GM20431 (cell line): ENCODE data around the gene TPM2.

ENCODE experiments used
- in situ Hi-C: fragments of 300-500 bp; cut with MseI, MboI; formaldehyde crosslinking; loops from one replicate; pipeline ENCODE4 v1.15.0; 2020; ENCODE audit warnings: low sequenced_read_pairs; ENCODE audit not compliant: unreplicated experiment

TPM2 gene

DNA sequence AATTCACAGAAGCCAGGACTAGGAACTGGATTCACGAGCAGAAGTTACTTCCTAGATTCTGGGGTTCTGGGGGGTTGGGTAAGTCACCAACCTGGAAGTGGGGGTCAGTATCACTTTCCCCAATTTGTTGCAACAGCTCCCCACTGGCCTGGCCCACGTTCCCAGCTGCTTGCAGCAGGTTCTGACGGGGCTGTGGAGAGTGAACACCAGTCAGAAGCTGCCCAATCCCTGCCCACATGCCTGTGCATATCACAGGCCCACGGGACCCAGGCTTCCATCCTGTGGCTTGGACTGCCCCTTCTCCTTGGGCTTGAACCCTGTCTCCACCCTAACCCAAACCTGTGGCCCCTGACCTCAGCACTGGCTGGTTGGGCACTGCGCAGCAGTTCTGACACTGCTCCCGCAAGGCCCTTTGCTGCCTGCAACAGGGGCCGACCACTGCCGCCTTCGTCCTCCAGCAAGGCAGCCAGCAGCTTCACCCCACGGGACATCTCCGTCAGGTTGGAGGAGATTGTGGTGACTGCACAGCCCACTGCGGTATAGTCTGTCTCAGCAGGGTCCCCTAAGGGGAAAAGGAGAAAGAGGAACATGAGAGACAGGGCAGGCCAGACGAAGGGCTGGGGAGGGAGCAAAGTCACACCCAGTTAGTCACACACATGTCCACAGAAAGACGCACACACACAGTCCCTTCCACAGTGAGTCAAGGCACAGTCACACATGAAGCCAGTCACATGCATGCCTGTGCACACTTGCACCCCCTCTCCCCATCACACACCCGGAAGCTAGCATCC is 29.2 kb upstream of the TPM2 start:
- in situ Hi-C loops = no loop called here

DNA sequence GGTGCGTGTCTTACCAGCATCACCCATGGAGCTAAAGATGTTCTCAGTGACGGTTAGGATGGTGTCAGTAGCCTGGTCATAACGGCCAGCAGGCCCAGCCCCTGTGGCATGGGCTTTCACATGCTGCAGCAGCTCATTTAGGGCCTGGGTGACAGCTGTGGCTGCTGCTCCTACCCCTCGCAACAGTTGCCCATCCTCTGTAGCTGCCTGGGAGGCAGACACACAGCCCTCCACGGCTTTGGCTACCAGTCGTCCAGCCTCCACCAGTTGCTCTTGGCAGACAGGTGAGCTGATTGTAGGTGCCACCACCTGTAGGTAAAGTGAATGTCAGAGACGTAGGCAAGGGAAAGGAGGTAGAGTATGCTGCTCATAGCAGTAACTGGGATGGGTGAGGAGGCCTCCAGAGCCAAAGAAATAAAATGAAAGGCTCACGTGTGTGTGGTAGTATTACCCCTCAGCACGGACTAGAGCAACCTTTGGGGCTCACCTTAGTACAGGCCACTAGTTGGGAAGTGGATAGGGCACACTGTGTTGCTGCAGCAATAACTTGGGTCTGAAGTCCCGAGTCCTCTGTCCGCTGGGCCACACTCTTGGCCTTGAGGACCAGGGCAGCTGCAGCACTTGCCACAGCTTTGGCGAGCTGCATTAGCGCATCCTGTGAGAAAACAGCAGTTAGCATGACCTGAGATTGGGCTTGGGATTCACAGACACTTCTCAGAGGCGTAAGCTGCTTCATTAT is 27.6 kb upstream of the TPM2 start:
- in situ Hi-C loops = no loop called here

DNA sequence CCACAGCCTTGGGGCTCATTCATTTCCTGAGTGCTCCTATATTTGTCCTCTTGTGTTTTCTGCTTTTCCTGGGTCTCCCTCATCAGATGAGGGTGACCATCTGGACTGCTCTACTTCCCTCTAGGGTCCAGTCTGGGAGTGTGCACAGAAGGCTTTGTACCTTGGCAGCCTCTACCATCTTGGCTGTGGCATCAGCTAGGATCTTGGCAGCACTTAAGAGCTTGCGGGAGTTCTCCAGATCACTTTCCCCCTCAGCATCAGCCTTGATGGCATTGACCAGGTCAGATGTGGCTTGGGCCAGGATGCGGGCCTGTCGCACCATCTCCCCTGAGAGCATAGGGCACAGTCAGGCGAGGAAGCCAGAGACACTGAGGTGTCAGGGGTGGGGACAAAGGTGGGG is 26.5 kb upstream of the TPM2 start:
- in situ Hi-C loops = no loop called here

DNA sequence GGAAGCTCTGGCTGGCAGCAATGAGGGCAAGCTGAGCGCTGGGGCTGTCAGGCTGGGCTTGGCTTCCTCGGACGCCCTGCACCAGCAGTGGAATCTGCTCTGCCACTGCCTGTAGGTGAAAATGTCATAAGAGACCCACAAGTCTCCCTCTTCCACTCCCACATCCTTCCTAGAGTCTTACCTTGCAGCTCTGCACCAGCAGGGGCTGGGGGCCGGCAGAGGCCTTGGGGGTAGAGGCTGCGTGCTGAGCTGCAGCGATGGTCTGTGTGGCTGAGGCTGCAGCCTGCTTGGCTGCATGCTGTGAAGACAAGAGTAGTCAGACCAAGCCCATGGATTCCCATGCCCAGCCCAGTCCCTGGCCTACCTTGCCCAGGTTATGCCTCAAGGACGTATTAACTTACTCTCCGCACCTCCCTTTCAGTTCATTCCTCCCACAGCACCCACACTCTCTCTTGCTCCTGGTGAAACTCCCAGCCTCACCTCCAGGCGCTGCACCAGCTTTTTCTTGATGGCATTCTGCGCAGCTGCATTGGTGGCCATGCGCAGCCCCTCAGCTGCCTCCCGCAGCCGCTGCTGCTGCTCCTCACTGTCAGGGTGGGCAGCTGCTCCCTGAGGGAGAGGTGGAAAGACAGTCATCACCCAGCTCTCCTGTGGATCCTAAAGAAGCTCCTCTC is 25.0 kb upstream of the TPM2 start:
- in situ Hi-C loops = no loop called here

DNA sequence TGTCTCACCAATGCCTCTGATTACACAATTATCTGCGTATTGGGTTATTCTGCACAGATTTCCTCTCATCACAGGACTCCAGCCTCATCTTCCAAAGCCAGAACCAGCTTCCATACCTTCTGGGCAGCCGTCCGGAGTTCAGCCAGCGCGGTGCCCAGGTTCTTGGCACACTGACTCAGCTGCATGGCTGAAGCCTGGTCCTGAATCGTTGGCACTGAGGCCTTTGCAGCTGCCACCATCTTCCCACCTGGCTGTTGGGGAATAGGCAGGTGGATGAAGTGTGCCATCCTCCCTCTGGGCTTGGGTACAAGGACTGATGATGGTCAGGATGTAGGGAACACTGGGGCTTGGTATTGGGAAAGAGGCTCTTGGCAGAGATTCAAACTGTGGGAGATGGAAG is 24.4 kb upstream of the TPM2 start:
- in situ Hi-C loops = no loop called here

DNA sequence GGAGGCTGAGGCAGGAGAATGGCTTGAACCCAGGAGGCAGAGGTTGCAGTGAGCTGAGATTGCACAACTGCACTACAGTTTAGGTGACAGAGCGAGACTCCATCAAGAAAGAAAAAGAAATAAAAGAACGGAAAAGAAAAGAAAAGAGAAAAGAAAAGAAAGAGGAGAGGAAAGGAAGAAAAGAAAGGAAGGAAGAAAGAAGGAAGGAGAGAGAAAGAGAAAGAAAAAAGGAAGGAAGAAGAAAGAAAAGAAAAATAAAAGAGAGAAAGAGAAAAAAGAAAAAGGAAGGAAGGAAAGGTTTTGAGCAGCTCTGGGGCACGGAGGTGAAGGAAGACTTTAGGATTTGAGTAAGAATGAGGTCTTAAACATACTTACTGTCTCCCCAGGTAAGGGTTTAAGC is 23.9 kb upstream of the TPM2 start:
- in situ Hi-C loops = no loop called here

DNA sequence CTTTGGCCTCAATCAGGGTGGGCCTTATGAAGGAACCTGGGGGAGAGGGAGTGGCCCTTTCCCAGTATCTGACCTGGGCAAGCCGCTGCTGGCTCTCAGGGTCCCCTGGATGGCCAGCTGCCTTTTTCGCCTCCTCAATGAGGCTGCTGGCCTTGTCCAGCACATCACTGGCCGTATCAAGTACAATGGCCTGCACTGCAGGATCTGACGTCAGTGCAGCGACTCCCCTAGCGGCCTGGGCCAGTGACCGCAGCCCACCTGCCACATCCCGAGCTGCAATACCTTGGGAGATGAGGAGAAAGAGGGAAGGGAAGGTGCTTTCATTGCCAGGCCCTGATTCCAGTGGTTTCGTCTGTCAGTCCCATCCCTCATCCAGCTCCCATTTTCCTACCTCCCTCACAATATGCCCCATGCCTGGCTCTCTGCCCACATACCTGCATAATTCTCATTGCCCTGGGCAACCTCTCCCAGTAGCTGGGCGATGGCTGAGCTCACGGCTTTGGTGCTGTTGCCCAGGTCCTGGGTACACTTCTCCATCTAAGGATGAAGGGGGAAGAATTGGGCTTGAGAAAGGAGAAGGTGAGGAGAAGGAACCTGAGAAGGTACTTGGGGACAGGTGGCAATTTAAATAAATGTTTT is 23.2 kb upstream of the TPM2 start:
- in situ Hi-C loops = no loop called here

DNA sequence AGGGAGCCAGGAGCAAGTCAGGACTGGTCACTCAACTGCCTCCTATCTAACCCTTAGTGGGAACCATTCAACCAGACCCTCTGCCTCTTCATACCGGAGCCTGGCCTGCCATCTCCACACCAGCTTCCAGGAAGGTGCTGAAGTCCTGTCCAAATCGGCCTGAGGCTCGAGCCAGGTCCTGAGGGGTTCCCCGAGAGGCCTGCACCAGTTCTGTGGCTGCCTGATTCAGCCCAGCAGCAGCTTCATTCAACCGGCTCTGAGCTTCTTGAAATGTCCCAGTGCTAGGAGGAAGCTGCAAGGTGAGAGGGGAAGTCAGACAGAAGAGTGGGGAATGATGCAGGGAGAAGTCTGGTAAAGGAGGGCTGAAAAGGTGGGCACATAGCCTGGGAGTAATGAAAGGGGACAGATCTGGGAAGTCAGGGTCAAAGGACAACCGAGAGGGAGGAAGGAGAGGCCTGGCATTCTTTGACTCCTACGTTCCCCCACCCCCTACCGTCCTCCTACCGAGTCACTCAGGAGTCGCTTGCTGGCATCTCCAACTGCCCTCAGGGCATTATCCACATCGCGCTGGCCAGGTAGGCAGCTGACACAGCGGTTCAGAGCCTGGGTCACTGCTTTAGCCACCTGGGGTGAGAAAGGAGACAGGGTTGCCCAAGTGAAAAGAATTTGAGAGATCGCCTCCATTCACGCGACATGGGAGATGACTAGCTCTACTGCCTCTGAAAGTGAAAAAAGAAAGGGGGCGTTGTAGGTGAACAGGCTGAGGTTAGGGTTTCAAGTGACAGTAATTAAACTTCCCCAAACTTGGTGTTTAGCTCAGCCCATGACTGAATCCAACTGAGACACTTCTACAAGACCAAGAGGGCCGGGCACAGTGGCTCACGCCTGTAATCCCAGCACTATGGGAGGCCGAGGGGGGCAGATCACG is 22.0 kb upstream of the TPM2 start:
- in situ Hi-C loops = no loop called here

DNA sequence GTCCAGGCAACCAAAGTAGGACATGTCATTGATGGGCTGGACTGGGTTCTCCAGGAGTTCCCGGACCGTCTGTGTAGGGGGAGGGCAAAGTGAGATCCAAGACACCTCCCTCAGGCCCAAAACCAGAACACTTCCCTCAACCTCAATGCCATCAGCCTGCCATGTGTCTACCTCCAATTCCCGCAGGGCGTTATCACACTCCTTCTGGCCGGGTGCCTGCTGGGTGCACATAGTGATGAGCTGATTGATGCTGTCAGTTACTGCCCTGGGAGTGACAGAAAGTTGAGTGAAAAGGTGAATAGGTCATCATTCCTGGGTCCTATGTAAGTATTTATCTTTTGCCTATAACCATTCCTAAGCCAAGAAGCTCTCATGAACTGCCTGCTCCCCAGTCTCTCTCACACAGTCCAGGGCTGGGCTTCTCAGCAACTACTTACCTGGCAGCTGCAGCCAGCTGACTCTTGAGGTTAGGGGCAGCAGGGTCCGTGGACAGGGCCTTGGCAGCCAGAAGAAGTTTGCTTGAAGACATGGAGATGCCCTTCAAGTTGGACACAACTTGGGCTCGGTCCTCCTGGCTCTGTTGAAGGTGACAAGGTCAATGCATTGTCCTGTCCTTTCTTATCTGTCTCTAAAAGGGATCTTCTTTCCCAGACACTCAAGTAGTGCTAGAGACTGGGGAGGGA is 21.2 kb upstream of the TPM2 start:
- in situ Hi-C loops = no loop called here

DNA sequence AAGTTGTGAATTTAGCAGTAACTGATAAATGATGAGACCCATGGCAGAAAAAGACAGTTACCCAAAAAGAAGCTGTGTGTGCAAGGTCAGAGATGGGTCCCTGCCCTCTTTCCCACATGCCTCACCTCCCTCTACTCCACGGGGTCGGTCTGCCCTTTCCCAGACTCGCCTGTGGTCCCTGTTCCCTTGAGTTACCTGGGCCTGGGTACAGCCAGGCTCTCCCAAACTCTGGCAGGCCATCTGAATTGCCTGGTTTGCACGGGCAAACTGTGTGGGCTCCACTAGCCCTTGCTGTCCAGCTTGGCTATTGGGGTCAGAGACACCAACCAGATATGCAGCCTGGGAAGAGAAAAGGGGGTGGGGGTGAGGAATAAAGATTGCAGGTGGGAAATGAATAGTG is 18.4 kb upstream of the TPM2 start:
- in situ Hi-C loops = no loop called here

DNA sequence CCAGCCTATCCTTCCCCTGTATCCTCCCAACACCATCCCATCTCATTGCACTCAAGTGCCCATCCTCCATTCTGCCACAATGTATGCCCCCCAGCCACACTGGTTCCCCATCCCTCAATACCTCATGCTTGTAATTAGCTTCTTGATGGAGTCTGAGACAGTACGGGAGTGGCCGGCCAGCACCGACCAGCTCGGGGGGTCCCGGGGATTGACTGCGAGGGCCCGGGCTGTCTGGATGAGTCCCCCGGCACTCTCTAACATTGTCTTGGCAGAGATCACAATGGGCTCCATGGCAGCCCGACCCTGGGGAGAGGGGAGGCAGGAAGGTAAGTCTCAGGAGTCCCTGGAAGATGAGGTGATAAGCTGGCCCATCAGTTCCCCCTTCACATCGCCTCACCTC is 17.2 kb upstream of the TPM2 start:
- in situ Hi-C loops = no loop called here

DNA sequence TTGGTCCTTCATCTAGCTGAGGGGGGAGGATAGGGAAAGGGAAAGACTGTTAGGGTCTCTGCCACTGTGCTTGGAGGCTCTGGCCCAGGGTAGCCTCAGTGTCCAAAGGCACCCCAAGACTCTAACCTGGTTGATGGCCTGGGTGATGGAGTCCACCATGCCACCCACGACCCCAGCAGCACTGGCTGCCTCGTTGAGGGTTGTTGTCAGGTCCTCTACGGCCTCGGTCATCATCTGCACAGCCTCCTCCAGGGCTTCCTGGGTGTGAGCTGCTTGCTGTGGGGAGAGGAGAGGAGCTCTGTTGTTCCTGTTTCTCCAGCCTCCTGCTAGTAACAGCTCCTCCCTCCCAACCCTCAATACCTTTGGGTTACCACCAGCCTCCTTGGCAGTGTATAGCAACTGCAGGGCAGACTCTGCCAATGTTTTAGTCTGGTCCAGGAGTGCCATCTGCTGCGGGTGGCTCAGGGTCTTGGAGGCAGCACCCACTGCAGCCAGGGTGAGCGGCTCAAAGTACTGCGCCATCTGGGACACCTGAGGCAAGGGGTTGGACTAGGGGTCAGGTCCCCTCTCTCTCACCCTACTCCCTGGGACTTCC is 16.2 kb upstream of the TPM2 start:
- in situ Hi-C loops = no loop called here

DNA sequence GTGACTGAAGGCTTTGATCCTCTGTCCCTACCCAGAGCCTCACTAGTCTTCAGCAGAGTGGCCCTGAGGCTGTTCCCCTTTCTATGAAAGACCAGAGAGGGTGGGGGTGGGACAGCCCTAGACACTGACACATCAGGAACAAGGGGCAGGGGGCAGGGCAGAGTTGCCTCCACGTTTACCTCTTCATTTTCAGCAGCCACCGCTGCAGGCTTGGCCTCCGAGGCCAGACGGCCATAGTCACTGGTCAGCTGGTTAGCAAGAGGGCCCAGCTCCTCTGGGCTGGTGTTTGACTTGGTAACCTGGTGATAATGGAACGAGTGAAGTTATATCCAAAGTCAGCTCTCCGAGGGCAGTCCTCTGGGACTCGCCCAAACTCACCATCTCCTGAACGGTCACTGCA is 15.6 kb upstream of the TPM2 start:
- in situ Hi-C loops = no loop called here

DNA sequence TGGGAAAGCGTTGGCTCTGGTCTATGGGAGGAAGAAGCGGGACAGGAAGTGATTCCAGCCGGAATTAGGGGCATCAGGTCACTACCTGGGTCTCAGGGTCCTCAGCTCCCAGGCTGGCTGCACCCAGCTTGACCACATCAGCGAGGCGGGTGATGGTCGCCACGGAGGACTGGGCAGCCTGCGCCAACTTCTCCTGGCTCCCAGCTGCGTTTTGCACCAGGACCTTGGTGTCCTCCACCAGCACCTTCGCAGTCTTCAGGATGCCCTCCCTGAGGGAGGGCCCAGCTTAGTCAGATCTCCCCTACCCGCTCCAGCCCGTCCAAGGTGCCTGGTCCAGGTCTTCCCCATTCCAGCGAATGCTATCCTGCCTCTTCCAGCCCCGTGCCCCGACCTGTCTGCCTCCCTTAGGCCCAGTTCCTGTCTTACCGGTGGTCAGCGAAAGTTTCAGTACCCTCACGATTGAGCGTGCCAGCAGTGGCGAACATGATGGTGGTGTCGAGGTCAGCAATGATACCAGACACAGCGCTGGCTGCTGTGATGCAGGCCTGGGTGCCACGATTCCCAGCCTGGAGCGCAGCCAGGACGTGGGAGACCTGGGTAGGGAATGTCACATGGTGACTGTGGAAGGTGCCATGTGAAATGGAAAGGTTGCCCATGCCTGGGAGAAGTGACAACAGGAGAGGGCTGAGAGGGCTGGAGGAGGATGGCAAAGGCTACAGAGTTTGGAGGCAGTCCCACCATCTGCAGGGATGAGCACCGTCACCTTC is 14.4 kb upstream of the TPM2 start:
- in situ Hi-C loops = no loop called here

DNA sequence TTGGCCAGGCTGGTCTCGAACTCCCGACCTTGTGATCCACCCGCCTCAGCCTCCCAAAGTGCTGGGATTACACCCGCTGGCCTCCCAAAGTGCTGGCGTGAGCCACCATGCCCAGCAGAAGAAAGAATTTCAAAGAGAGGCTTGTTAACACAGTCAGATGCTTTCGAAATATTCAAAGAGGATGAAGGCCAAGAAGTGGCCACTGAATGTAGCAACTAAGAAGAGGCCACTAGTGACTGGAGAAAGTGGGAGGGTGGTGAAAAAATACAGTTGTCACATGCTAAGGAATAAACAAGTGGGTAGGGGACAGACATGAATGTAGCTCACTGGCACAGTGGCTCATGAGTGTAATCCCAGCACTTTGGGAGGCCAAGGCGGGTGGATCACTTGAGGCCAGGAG is 13.0 kb upstream of the TPM2 start:
- in situ Hi-C loops = no loop called here

DNA sequence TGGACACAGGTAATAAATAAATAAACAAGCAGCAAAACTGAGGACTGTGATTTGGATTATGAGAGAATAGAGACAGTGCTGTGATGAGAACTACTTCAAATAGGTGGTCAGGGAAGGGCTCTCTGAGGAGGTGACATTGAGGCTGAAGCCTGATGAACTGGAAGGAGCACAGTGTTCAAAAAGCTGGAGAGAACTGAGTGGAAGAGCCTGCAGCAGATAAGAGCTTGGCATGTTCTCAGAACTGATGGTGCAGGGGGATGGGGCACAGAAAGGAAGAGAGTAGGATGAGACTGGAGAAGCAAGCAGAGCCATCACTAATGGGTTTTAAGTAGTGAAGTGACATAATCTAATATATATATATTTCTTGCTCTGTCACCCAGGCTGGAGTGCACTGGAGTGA is 11.2 kb upstream of the TPM2 start:
- in situ Hi-C loops = no loop called here

DNA sequence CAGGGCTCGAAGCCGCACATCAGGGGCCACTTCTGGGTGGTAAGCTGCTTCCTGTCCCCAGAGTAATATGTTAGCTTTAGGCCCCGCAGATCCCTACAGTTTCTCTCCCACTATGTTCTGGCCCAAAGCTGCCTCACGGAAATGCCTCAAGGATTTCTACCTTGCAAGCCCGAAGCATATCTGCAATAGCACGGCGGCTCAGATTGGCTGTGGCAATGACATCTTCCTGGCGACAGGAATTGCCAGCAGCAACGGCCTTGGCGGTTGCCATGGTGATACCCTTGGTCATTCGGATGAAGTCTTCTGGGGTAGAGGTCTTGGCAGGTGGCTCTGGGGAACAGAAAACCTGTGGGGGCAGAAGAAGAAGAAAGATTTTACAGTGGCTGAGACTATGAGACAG is 10.3 kb upstream of the TPM2 start:
- in situ Hi-C loops = no loop called here

DNA sequence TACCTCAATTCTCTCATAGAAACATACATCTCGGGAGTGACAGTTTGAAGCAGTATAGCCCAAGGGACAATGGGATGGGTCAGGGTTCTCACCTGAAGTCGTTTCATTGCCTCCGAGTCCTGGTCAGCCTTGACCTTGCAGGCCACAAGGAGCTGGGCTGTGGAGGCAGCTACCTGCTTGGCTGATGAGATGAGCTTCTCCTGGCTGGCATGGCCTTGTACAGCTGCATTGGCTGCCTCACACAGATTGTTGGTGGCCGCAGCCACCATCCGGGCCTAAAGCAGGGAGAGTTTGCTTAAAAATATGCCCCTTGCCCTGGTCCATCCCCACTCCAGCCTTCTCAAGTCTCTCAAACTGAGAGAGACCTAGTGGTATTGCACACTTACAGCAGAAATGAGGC is 8.5 kb upstream of the TPM2 start:
- in situ Hi-C loops = no loop called here
